IMR-90 (cell line): ENCODE measurements around the gene CDK1.

ENCODE experiments used
- CHD1 ChIP-seq: IDR thresholded peaks from 2 replicates; pipeline ENCODE4 v1.6.1; 2012; ENCODE audit warnings: low read depth, low read length, improper control_type of control experiment
- CTCF ChIP-seq: conservative IDR thresholded peaks from 2 replicates; pipeline ENCODE4 v1.5.1; 2012; ENCODE audit warnings: mild to moderate bottlenecking, low read depth, low read length, improper control_type of control experiment
- MAFK ChIP-seq: IDR thresholded peaks from 2 replicates; pipeline ENCODE4 v1.6.1; 2012; ENCODE audit warnings: low read depth, low read length, improper control_type of control experiment
- MAZ ChIP-seq: IDR thresholded peaks from 2 replicates; pipeline ENCODE4 v1.6.1; 2012; ENCODE audit warnings: low read depth, mild to moderate bottlenecking, low read length, improper control_type of control experiment, moderate library complexity, borderline replicate concordance
- NFE2L2 ChIP-seq: fragments of 150-350 bp; IDR thresholded peaks from 2 replicates; pipeline ENCODE4 v1.6.1; 2016; ENCODE audit warnings: low read depth, mild to moderate bottlenecking, low read length
- POLR2A ChIP-seq: IDR thresholded peaks from 2 replicates; pipeline ENCODE4 v1.6.1; 2012; ENCODE audit warnings: mild to moderate bottlenecking, low read depth, low read length
- RAD21 ChIP-seq: IDR thresholded peaks from 2 replicates; pipeline ENCODE4 v1.6.1; 2012; ENCODE audit warnings: low read length, improper control_type of control experiment
- SMC3 ChIP-seq: fragments of 150-350 bp; IDR thresholded peaks from 2 replicates; pipeline ENCODE4 v1.6.1; 2016; ENCODE audit warnings: low read depth, mild to moderate bottlenecking, antibody characterized with exemption, low read length, moderate library complexity
- TF ChIP-seq, protein P1 (sequence below): fragments of 150-350 bp; IDR thresholded peaks from 2 replicates; pipeline ENCODE4 v1.6.1; 2016; ENCODE audit warnings: low read depth, mild to moderate bottlenecking, low read length, moderate library complexity, borderline replicate concordance

GRCh38 chr10:60809157-60809556 is 30.9 kb downstream of the CDK1 start:
- no peak for TF ChIP-seq POLR2A
- TF ChIP-seq MAZ, result no peak
- no peak for TF ChIP-seq CTCF
- no peak for TF ChIP-seq SMC3
- no peak for TF ChIP-seq CHD1
- TF ChIP-seq MAFK, result no peak
- TF ChIP-seq, protein P1, sequence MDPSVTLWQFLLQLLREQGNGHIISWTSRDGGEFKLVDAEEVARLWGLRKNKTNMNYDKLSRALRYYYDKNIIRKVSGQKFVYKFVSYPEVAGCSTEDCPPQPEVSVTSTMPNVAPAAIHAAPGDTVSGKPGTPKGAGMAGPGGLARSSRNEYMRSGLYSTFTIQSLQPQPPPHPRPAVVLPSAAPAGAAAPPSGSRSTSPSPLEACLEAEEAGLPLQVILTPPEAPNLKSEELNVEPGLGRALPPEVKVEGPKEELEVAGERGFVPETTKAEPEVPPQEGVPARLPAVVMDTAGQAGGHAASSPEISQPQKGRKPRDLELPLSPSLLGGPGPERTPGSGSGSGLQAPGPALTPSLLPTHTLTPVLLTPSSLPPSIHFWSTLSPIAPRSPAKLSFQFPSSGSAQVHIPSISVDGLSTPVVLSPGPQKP, result no peak
- TF ChIP-seq RAD21, result no peak
- TF ChIP-seq NFE2L2, result no peak
